HCT116 (cell line): Measurements from ENCODE around the gene GNG2. TPM values are rescaled to one million over a fixed set of nuclear protein-coding genes. Genes with fewer than 3 reads are reported as not detected.

Experiments used
- ATAC-seq: fragments of 200-7000 bp; cut with Tn5 transposase; 2 replicates; pipeline ENCODE4 v1.9.1; 2020; ENCODE audit warnings: mild to moderate bottlenecking, moderate library complexity
- BruUV-seq: library from RNA; stranded (reverse); fragments of 400-500 nt; replicated peaks from 2 replicates; lab custom pipeline; 2021; lab: Mats Ljungman, UMichigan
- CTCF ChIA-PET: fragments of 300-600 bp; sonication (Branson Sonifier 250); formaldehyde crosslinking; loops from one replicate; lab custom pipeline; 2021; ENCODE audit warnings: antibody characterized with exemption; lab: Charles Lee
- POLR2A ChIA-PET: fragments of 300-600, 350-600 bp; sonication (Branson Sonifier 250); formaldehyde crosslinking; loops from one replicate; lab custom pipeline; 2021; ENCODE audit warnings: antibody characterized with exemption; lab: Charles Lee
- RAD21 ChIA-PET, 2 experiments: fragments of 300-600 bp; sonication (Branson Sonifier 250); formaldehyde crosslinking; loops; one replicate each; lab custom pipeline; 2023; ENCODE audit warnings: low total read pairs in 2 of 2; ENCODE audit not compliant: uncharacterized antibody in 2 of 2, unreplicated experiment in 2 of 2, low non-redundant PET in 1 of 2; lab: Charles Lee
- DNase-seq: peaks from one replicate; pipeline ENCODE4 v3.0.0-alpha.2; 2010; ENCODE audit warnings: low read depth, low spot score
- H2AFZ ChIP-seq: fragments of 200-600 bp; shearing (Covaris generic), sonication (generic); 2 replicates; pipeline ENCODE4 v1.6.1; 2017; ENCODE audit warnings: low read depth, mixed run types, mixed read lengths, antibody characterized with exemption, low read length; ENCODE audit not compliant: poor library complexity, severe bottlenecking
- H3K27ac ChIP-seq: 2 replicates; pipeline ENCODE4 v1.5.1; 2012; ENCODE audit warnings: low read depth, low read length
- H3K27me3 ChIP-seq: fragments of 200-600 bp; sonication (generic); 2 replicates; pipeline ENCODE4 v1.6.1; 2016; ENCODE audit warnings: mixed run types, low read length, mixed read lengths; ENCODE audit not compliant: insufficient read depth
- H3K36me3 ChIP-seq, 2 experiments: fragments of 200-500 bp in 1 of 2; fragments of 200-600 bp in 1 of 2; sonication (Bioruptor generic) in 1 of 2; sonication (generic) in 1 of 2; 2 replicates each; pipeline versions ENCODE4 v1.5.1 to v1.6.1; 2014 to 2016; ENCODE audit warnings: low read length in 2 of 2, inconsistent platforms in 1 of 2, mixed read lengths in 1 of 2, mixed run types in 1 of 2; ENCODE audit not compliant: insufficient read depth in 2 of 2, control insufficient read depth in 1 of 2
- H3K4me1 ChIP-seq, 2 experiments: fragments of 200-600 bp in 1 of 2; sonication (generic) in 1 of 2; 2 replicates each; pipeline versions ENCODE4 v1.5.1 to v1.6.1; 2012 to 2017; ENCODE audit warnings: low read length in 2 of 2, inconsistent platforms in 1 of 2, mild to moderate bottlenecking in 1 of 2, mixed read lengths in 1 of 2, mixed run types in 1 of 2, moderate library complexity in 1 of 2; ENCODE audit not compliant: insufficient read depth in 2 of 2, control insufficient read depth in 1 of 2
- H3K4me2 ChIP-seq: fragments of 200-600 bp; sonication (generic); 2 replicates; pipeline ENCODE4 v1.6.1; 2017; ENCODE audit warnings: mixed run types, low read length, mixed read lengths
- H3K4me3 ChIP-seq, 2 experiments: fragments of 200-600 bp in 1 of 2; sonication (generic) in 1 of 2; replicated peaks in 1 of 2; 2 replicates each; pipeline ENCODE4 v1.5.1; 2011 to 2016; ENCODE audit warnings: low read length in 2 of 2, control low read depth in 1 of 2, low read depth in 1 of 2, mild to moderate bottlenecking in 1 of 2, mixed read lengths in 1 of 2, mixed run types in 1 of 2
- H3K79me2 ChIP-seq: fragments of 200-600 bp; sonication (generic); 2 replicates; pipeline ENCODE4 v1.6.1; 2017; ENCODE audit warnings: mild to moderate bottlenecking, mixed run types, low read length, moderate library complexity, mixed read lengths; ENCODE audit not compliant: insufficient read depth
- H3K9ac ChIP-seq: fragments of 200-600 bp; sonication (generic); 2 replicates; pipeline ENCODE4 v1.6.1; 2016; ENCODE audit warnings: low read length, mixed read lengths
- H3K9me2 ChIP-seq: fragments of 200-600 bp; sonication (generic), shearing (Covaris generic); 2 replicates; pipeline ENCODE4 v1.6.1; 2017; ENCODE audit warnings: mixed run types, mild to moderate bottlenecking, moderate library complexity; ENCODE audit not compliant: insufficient read depth
- H3K9me3 ChIP-seq, 2 experiments: fragments of 200-500 bp in 1 of 2; fragments of 200-600 bp in 1 of 2; sonication (Bioruptor generic) in 1 of 2; sonication (generic) in 1 of 2; 2 replicates each; pipeline ENCODE4 v1.6.1; 2014 to 2017; ENCODE audit warnings: low read length in 2 of 2, mixed read lengths in 2 of 2, inconsistent platforms in 1 of 2, low read depth in 1 of 2, mild to moderate bottlenecking in 1 of 2, mixed run types in 1 of 2, moderate library complexity in 1 of 2; ENCODE audit not compliant: control insufficient read depth in 1 of 2, insufficient read depth in 1 of 2
- H4K20me1 ChIP-seq: fragments of 200-600 bp; sonication (generic), shearing (Covaris generic); 2 replicates; pipeline ENCODE4 v1.6.1; 2017; ENCODE audit warnings: mixed run types, mild to moderate bottlenecking, moderate library complexity; ENCODE audit not compliant: insufficient read depth
- ATF3 ChIP-seq: IDR thresholded peaks from 2 replicates; pipeline ENCODE4 v1.6.1; 2012
- CBX3 ChIP-seq: IDR thresholded peaks from 2 replicates; pipeline ENCODE4 v1.6.1; 2012; ENCODE audit warnings: low read depth
- CEBPB ChIP-seq: IDR thresholded peaks from 2 replicates; pipeline ENCODE4 v1.6.1; 2012; ENCODE audit warnings: low read depth
- CTCF ChIP-seq, 3 experiments: fragments of 200-600 bp in 1 of 3; sonication (generic) in 1 of 3; IDR thresholded peaks in 2 of 3; conservative IDR thresholded peaks in 1 of 3; 2 replicates each; pipeline ENCODE4 v1.5.1; 2012 to 2017; ENCODE audit warnings: low read depth in 2 of 3, low read length in 2 of 3, antibody characterized with exemption in 1 of 3, borderline replicate concordance in 1 of 3, control low read depth in 1 of 3, mild to moderate bottlenecking in 1 of 3, mixed read lengths in 1 of 3, mixed run types in 1 of 3, moderate library complexity in 1 of 3; ENCODE audit not compliant: insufficient read depth in 1 of 3
- EGR1 ChIP-seq: IDR thresholded peaks from 2 replicates; pipeline ENCODE4 v1.6.1; 2012; ENCODE audit warnings: low read depth
- ELF1 ChIP-seq: IDR thresholded peaks from 2 replicates; pipeline ENCODE4 v1.6.1; 2012; ENCODE audit warnings: low read depth, borderline replicate concordance
- EZH2phosphoT487 ChIP-seq: fragments of 200-600 bp; IDR thresholded peaks from 2 replicates; pipeline ENCODE4 v1.6.1; 2018; ENCODE audit warnings: antibody characterized with exemption, borderline replicate concordance
- FOSL1 ChIP-seq: IDR thresholded peaks from 2 replicates; pipeline ENCODE4 v1.6.1; 2012; ENCODE audit warnings: low read depth
- MAX ChIP-seq: IDR thresholded peaks from 2 replicates; pipeline ENCODE4 v1.6.1; 2012
- POLR2A ChIP-seq: IDR thresholded peaks from 2 replicates; pipeline ENCODE4 v1.7.0; 2011; ENCODE audit warnings: borderline replicate concordance; ENCODE audit not compliant: insufficient read depth, insufficient read length; ENCODE audit errors: extremely low read depth
- POLR2AphosphoS5 ChIP-seq: IDR thresholded peaks from 2 replicates; pipeline ENCODE4 v1.6.1; 2011; ENCODE audit warnings: mild to moderate bottlenecking, low read depth, low read length, moderate library complexity
- RAD21 ChIP-seq: IDR thresholded peaks from 2 replicates; pipeline ENCODE4 v1.6.1; 2012; ENCODE audit warnings: low read depth, mild to moderate bottlenecking
- REST ChIP-seq: IDR thresholded peaks from 2 replicates; pipeline ENCODE4 v1.6.1; 2012; ENCODE audit warnings: low read depth
- SIN3A ChIP-seq: IDR thresholded peaks from 2 replicates; pipeline ENCODE4 v1.6.1; 2012; ENCODE audit warnings: low read depth
- TCF7L2 ChIP-seq: IDR thresholded peaks from 2 replicates; pipeline ENCODE4 v1.7.0; 2011; ENCODE audit warnings: borderline replicate concordance, inconsistent platforms; ENCODE audit not compliant: insufficient read depth, insufficient read length; ENCODE audit errors: extremely low read depth
- YY1 ChIP-seq: IDR thresholded peaks from 2 replicates; pipeline ENCODE4 v1.6.1; 2011; ENCODE audit warnings: low read length, low read depth, moderate library complexity, mild to moderate bottlenecking; ENCODE audit not compliant: insufficient replicate concordance; ENCODE audit errors: extremely low read depth
- ZBTB33 ChIP-seq: IDR thresholded peaks from 2 replicates; pipeline ENCODE4 v1.6.1; 2011; ENCODE audit warnings: mild to moderate bottlenecking, low read length, moderate library complexity; ENCODE audit not compliant: insufficient replicate concordance; ENCODE audit errors: extremely low read depth
- ZFX ChIP-seq: fragments of 450-650 bp; IDR thresholded peaks from 2 replicates; pipeline ENCODE4 v1.6.1; 2017
- intact Hi-C: fragments of 100-400 bp; cut with micrococcal nuclease; formaldehyde crosslinking; loops from 2 replicates; pipeline ENCODE4 v1.10.0; 2022
- total RNA-seq: library from RNA; stranded (reverse); gene quantifications from one replicate; pipeline ENCODE4 v1.2.1, GENCODE V29; 2021; ENCODE audit not compliant: unreplicated experiment

Gene GNG2
- total RNA-seq, 1 experiment from 2014 or later = 0.74 TPM

- POLR2A ChIA-PET = no interaction called here
- Histone ChIP-seq H3K9me2 (no peaks in the 10 kb centered on the region), H3K79me2 (no peaks in the 10 kb centered on the region), H3K27me3 (no peaks in the 10 kb centered on the region), H3K4me3 (no peak overlapping the region), H4K20me1 (no peaks in the 10 kb centered on the region), H3K9me3 (no peaks in the 10 kb centered on the region), H3K36me3 (no peaks in the 10 kb centered on the region), H3K27ac (no peak overlapping the region), H3K9ac (no peak overlapping the region), H3K4me1 (no peaks in the 10 kb centered on the region)
- intact Hi-C loops = no loop called here
- DNase-seq (no peak), ATAC-seq (no peak)
- CTCF ChIA-PET = no interaction called here
- RAD21 ChIA-PET = no interaction called here
- BruUV-seq = no TSS peak
- TF ChIP-seq SIN3A (no peak), ELF1 (no peak), CTCF (IDR thresholded peaks at IDR 0.05 in 2 of 3, conservative IDR thresholded peaks at IDR 0.05 in 1 of 3; ENCODE audit: borderline replicate concordance in 1 of 3, insufficient read depth in 1 of 3, low read depth in 2 of 3, low read length in 2 of 3) (no peak), RAD21 (no peak), REST (no peak), CBX3 (no peak), ATF3 (no peak), FOSL1 (no peak), POLR2A (no peak), CEBPB (no peak), TCF7L2 (no peak), EZH2phosphoT487 (no peak), EGR1 (no peak), MAX (no peak), POLR2AphosphoS5 (no peak), YY1 (no peak), ZFX (no peak), ZBTB33 (no peak)
- TF ChIP-seq, all 23 proteins: peak for 0
- Histone ChIP-seq H2AFZ (no peak overlapping the region), H3K4me2 (no peak overlapping the region)
These were observed 41.5 kb upstream of the GNG2 start for GRCh38 chr14:51818748-51819380.
